ENCODE results near the gene PCGF6. TPM values are rescaled to one million over a fixed set of nuclear protein-coding genes. Genes with fewer than 3 reads are reported as not detected.
"Not testable (repeated sequence)": the region's sequence is repeated elsewhere in the genome, so short reads cannot be mapped to it uniquely, and the experiment has no call there.

PCGF6 gene
- total RNA-seq, 4 donors from 2014 or later: 5.8 to 10.8 (median 9.6) TPM

GRCh38 chr10:103367379-103367781 lies 16.4 kb upstream of the PCGF6 start:
- peaks cover 0 to 7% of the 10 kb centered on the region in 2 donors for H3K4me1 ChIP-seq
- no peak for DNase-seq
- H3K36me3 ChIP-seq: no peaks in the 10 kb centered on the region
- peak overlapping the region; percentile 55 to 80 (median 74) for H3K27ac ChIP-seq
- H3K9me3 ChIP-seq: no peaks in the 10 kb centered on the region
- intact Hi-C loops (cut with DNase I): no loop called here
- H3K27me3 ChIP-seq: no peaks in the 10 kb centered on the region
- H3K4me3 ChIP-seq (replicated peaks in 1 of 3): peak overlapping the region; percentile 63 to 100 (median 84)
- TF ChIP-seq POLR2A (IDR thresholded peaks at IDR 0.05): no peak
- TF ChIP-seq CTCF (IDR thresholded peaks at IDR 0.05): no peak
- WGBS, 2 donors: 62 to 65% methylated on average over 10 of the region's 10 CpGs

GRCh38 chr10:103360791-103361190 lies 9.9 kb upstream of the PCGF6 start:
- WGBS, 2 donors: 87 to 91% methylated on average over 9 of the region's 9 CpGs
- H3K27ac ChIP-seq; H3K36me3 ChIP-seq; H3K27me3 ChIP-seq; H3K4me1 ChIP-seq; intact Hi-C loops (cut with DNase I); DNase-seq; H3K9me3 ChIP-seq; H3K4me3 ChIP-seq (replicated peaks in 1 of 3): not testable (repeated sequence)

- intact Hi-C loops (cut with DNase I); H3K4me3 ChIP-seq (replicated peaks in 1 of 3); H3K4me1 ChIP-seq; H3K27me3 ChIP-seq; H3K9me3 ChIP-seq; H3K36me3 ChIP-seq; DNase-seq; H3K27ac ChIP-seq: not testable (repeated sequence)
- WGBS, 2 donors: 92 to 97% methylated on average over 4 of the region's 4 CpGs
Measured at GRCh38 chr10:103359493-103359892, 8.6 kb upstream of the PCGF6 start.

- no peaks in the 10 kb centered on the region for H3K36me3 ChIP-seq
- no peaks in the 10 kb centered on the region for H3K4me1 ChIP-seq
- intact Hi-C loops (cut with DNase I): no loop called here
- no peak overlapping the region for H3K4me3 ChIP-seq (replicated peaks in 1 of 3)
- no peak overlapping the region for H3K27ac ChIP-seq
- 69 to 82% methylated on average over 5 of the region's 5 CpGs for WGBS, 2 donors
- DNase-seq: no peak
- H3K9me3 ChIP-seq: no peaks in the 10 kb centered on the region
- no peaks in the 10 kb centered on the region for H3K27me3 ChIP-seq
- TF ChIP-seq CTCF (IDR thresholded peaks at IDR 0.05) (no peak), POLR2A (IDR thresholded peaks at IDR 0.05) (no peak)
Measured at GRCh38 chr10:103355906-103356599, 5.1 kb upstream of the PCGF6 start.

- H3K36me3 ChIP-seq; H3K27ac ChIP-seq; H3K4me1 ChIP-seq; H3K9me3 ChIP-seq; H3K27me3 ChIP-seq; intact Hi-C loops (cut with DNase I); DNase-seq; H3K4me3 ChIP-seq (replicated peaks in 1 of 3): not testable (repeated sequence)
- WGBS, 2 donors: 89 to 90% methylated on average over 4 of the region's 4 CpGs
Measured at GRCh38 chr10:103354567-103354966, 3.6 kb upstream of the PCGF6 start.

- H3K4me3 ChIP-seq (replicated peaks in 1 of 3): no peak overlapping the region
- H3K27me3 ChIP-seq: no peaks in the 10 kb centered on the region
- no peaks in the 10 kb centered on the region for H3K4me1 ChIP-seq
- TF ChIP-seq POLR2A (IDR thresholded peaks at IDR 0.05): no peak
- no peak for TF ChIP-seq CTCF (IDR thresholded peaks at IDR 0.05)
- H3K36me3 ChIP-seq: no peaks in the 10 kb centered on the region
- intact Hi-C loops (cut with DNase I): no loop called here
- WGBS, 2 donors: 32 to 40% methylated on average over 2 of the region's 2 CpGs
- H3K27ac ChIP-seq: no peak overlapping the region
- DNase-seq: no peak
- no peaks in the 10 kb centered on the region for H3K9me3 ChIP-seq
Measured at GRCh38 chr10:103353281-103353680, 2.3 kb upstream of the PCGF6 start.
